Activated CD4-positive, alpha-beta T cell treated with anti-CD3 and anti-CD28 coated beads, Interleukin-2, Interleukin-4, amounts not matched to agents 100 ng/mL and 50 ng/mL, durations not matched to agents 16 hours and 8 hours (primary cell): ENCODE measurements around the gene MYADML2.

Source experiments
- DNase-seq: peaks from one replicate; pipeline ENCODE4 v3.0.0-alpha.2; 2020; ENCODE audit warnings: low spot score

The MYADML2 gene

DNA sequence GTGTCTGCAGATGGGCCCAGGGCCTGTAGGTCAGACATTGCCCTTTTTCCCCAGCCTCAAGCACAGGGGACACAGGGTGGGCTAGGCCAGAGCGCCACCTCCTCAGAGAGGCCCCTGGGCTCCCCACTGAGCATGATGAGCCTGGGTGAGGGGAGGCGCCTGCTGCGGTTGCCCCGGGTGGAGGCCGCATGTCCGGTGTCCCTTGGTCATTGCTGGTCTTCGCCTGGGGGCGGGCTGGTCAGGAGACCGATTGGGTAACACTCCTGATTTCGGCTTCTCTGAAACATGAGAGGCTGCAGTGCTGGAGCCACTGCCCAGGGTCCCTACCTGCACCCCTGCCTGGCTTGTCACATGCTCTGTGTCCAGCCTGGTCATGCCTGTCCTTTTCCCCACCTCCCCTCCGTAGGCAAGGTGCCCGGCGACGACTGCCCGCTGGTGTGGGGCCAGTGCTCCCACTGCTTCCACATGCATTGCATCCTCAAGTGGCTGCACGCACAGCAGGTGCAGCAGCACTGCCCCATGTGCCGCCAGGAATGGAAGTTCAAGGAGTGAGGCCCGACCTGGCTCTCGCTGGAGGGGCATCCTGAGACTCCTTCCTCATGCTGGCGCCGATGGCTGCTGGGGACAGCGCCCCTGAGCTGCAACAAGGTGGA is 47.4 kb downstream of the MYADML2 start:
- DNase-seq = no peak

DNA sequence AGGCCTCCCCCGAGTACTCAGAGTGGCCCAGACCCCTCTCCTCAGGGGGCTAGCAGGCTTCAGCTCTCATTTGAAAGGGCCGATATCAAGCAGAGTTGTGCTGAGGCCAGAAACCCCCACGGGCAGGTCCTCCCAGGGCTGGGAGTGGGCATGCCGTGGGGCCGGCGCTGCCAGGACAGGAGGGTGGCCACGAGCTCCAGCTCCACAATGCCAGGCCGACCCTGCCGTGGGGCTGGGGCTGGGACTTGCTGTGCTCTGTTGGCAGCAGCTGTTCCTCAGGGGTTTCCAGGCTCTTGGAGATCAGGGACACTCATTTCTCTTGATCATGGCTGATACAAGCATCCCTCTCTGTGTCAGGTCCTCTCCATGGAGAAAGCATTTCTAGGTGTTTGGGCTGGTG is 48.1 kb downstream of the MYADML2 start:
- no peak for DNase-seq

DNA sequence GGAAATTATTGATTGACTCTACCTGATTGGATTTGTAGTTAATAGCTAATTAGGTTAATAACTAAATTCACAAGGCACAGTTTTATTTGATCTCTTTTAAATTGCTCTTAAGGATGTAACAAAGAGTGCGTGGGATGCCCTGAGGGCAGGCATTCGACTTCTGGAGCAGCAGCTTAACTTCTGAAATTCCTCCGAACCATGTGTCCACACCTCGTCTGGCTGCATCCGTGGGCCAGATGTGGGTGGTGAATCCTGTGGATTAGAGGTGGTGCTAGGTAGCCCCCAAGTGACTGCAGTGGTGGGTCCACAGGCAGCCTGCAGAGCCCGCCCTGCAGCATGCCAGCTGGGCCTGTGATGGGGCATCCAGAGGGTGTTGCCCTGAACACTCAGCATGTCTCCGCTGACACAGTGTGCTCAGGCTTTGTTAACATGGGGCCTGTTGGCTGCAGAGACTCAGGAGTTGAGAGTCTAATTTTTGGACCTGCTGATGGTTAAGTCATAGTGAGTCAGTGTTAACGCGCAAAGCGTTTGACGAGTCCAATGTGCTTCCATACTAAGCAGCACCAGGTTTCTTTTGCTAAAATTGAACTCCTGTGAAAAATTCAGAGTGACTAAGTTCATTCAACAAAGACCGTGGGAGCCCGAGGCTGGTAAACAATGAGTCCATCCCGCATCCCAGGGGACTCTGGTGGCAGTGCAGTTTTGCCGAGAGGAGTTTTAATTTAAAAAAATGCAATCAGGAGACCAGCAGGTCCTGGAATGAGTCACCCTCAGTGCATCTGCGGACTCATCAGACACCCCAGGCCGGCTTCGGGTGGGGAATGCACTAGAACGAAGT is 48.8 kb downstream of the MYADML2 start:
- no peak for DNase-seq

DNA sequence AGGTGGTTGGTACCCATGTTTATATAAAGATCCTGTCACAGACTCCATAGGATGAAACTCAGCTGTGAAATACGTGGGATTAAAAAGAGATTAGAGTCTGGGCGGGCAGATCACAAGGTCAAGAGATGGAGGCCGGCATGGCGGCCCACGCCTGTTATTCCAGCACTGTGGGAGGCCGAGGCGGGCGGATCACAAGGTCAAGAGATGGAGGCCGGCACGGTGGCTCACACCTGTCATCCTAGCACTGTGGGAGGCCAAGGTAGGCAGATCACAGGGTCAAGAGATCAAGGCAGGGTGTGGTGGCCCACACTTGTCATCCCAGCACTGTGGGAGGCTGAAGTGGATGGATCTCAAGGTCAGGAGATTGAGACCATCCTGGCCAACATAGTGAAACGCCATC is 51.6 kb downstream of the MYADML2 start:
- no peak for DNase-seq

DNA sequence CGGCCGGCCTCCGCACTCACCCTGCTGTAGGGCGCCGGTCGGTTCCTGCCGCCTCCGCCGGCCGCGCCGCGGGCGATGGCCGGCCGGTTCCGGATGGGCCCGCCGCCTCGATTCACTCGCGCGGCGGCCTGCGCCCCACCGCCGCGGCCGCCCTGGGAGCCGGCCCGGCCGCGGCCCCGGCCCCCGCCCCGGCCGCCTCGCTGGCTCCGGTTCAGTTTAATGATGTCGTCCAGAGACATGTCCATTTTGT is 55.8 kb downstream of the MYADML2 start:
- no peak for DNase-seq

DNA sequence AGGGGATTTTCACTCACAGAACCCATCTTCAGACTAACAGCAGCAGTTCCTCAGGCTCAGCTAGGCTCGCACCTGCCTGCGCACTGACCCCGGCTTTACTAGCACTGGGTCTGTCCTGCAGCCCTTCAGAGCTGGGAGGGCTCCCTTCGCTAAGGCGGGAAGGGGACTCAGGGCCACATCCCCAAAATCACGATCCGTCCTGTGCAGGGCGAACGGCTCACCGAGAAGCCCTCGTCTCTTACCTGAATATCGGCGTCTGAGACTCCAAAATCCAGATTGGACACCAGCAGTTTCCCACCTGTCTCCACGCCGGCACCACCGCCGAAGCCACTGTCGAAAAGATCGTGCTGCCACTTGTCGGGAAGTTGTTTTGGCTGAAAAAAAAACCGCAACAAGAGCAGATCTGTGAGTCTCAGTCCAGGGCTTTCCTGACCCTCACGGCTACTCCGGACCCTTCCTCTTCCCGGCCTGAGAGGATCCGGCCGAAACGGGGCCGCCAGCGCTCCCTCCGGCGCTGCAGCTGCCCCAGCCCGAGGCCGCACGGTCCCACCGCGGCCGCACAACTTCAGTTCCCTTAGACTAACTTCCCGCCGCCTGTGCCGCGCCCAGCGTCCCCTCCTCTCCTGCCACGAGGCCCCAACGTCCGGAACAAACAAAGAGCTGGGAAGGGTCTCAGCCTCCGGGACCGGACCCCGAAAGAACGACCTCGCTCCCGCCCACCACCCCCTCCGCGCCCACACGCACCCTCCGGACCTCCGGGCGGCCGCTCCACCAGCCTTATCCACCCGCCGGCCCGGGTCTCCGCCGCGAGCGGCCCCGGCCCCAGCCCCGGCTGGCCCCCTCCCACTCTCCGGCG is 56.4 kb downstream of the MYADML2 start:
- no peak for DNase-seq
